ENCODE data around the gene KAZN.

Gene KAZN

DNA sequence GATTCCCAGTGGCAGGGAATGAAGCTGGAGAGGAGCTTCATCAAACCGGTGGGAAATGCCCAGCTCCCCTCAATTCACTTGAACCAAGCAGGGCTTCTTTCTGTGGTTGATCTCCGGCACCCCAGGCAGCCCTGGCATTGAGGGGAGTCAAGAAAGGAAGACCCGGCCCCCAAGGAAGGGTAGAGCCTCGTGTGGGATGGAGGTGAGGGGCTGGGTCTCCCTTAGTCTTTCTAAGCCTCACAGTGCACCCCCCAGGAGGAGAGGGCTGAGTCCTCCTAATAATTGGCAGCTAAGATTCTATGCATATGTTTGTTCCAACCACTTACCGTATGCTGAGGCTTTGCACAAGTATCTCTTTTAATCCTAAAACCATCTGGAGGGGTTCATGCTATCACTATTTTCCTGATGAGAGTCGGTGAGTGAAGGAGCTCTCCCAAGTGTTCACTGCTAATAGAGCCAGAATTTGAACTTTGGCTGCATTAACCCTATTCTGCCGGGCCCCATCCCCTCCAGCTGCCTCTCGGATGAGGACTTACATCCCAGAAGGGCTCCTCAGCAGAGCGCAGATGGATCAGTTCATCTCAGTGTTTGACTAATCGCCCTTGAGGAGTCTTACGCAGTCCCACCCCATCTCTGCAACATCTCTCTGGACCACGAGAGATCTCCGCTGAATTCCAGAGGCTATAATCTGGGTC is 521.9 kb downstream of the KAZN start:
- Histone ChIP-seq H3K4me2 (ENCODE audit: low read length) (no peak overlapping the region), H3F3A (ENCODE audit: control insufficient read depth, insufficient read depth) (no peaks in the 10 kb centered on the region), H3K36me3 (ENCODE audit: control insufficient read depth, low read length) (no peaks in the 10 kb centered on the region), H3K9me3 (ENCODE audit: control insufficient read depth, insufficient read depth, low read length) (no peaks in the 10 kb centered on the region), H3K79me2 (ENCODE audit: control insufficient read depth, low read length) (no peaks in the 10 kb centered on the region), H3K4me1 (ENCODE audit: control insufficient read depth, low read length) (no peaks in the 10 kb centered on the region), H4K20me1 (ENCODE audit: control insufficient read depth, insufficient read depth, low read depth, low read length) (no peaks in the 10 kb centered on the region), H3K9me2 (replicated peaks; ENCODE audit: control insufficient read depth, low read length) (no peaks in the 10 kb centered on the region), H3K27me3 (ENCODE audit: control insufficient read depth, low read length) (no peaks in the 10 kb centered on the region), H3K4me3 (ENCODE audit: low read length) (no peak overlapping the region), H3K27ac (ENCODE audit: low read depth, low read length) (no peak overlapping the region)
- TF ChIP-seq EZH2phosphoT487 (IDR thresholded peaks at IDR 0.05; ENCODE audit: borderline replicate concordance, low read length) (no peak), CTCF (IDR thresholded peaks at IDR 0.05; ENCODE audit: low read depth, low read length, poor library complexity, severe bottlenecking) (no peak)

GRCh38 chr1:15122331-15122730 is 523.8 kb downstream of the KAZN start:
- Histone ChIP-seq H4K20me1 (ENCODE audit: control insufficient read depth, insufficient read depth, low read depth, low read length) (no peaks in the 10 kb centered on the region), H3K4me1 (ENCODE audit: control insufficient read depth, low read length) (no peaks in the 10 kb centered on the region), H3F3A (ENCODE audit: control insufficient read depth, insufficient read depth) (no peaks in the 10 kb centered on the region), H3K9me3 (ENCODE audit: control insufficient read depth, insufficient read depth, low read length) (no peaks in the 10 kb centered on the region), H3K36me3 (ENCODE audit: control insufficient read depth, low read length) (no peaks in the 10 kb centered on the region), H3K9me2 (replicated peaks; ENCODE audit: control insufficient read depth, low read length) (no peaks in the 10 kb centered on the region), H3K4me2 (ENCODE audit: low read length) (no peak overlapping the region), H3K27ac (ENCODE audit: low read depth, low read length) (no peak overlapping the region), H3K4me3 (ENCODE audit: low read length) (no peak overlapping the region), H3K79me2 (ENCODE audit: control insufficient read depth, low read length) (no peaks in the 10 kb centered on the region), H3K27me3 (ENCODE audit: control insufficient read depth, low read length) (no peaks in the 10 kb centered on the region)
- TF ChIP-seq EZH2phosphoT487 (IDR thresholded peaks at IDR 0.05; ENCODE audit: borderline replicate concordance, low read length) (no peak), CTCF (IDR thresholded peaks at IDR 0.05; ENCODE audit: low read depth, low read length, poor library complexity, severe bottlenecking) (no peak)

GRCh38 chr1:15123270-15123669 is 524.8 kb downstream of the KAZN start:
- Histone ChIP-seq H3K36me3 (ENCODE audit: control insufficient read depth, low read length) (no peaks in the 10 kb centered on the region), H3F3A (ENCODE audit: control insufficient read depth, insufficient read depth) (no peaks in the 10 kb centered on the region)

More at GRCh38 chr1:15123270-15123669, 524.8 kb downstream of the KAZN start:
- Histone ChIP-seq H3K27me3 (ENCODE audit: control insufficient read depth, low read length) (no peaks in the 10 kb centered on the region), H3K4me1 (ENCODE audit: control insufficient read depth, low read length) (no peaks in the 10 kb centered on the region), H3K9me3 (ENCODE audit: control insufficient read depth, insufficient read depth, low read length) (no peaks in the 10 kb centered on the region), H3K79me2 (ENCODE audit: control insufficient read depth, low read length) (no peaks in the 10 kb centered on the region), H3K27ac (ENCODE audit: low read depth, low read length) (no peak overlapping the region), H4K20me1 (ENCODE audit: control insufficient read depth, insufficient read depth, low read depth, low read length) (no peaks in the 10 kb centered on the region), H3K4me3 (ENCODE audit: low read length) (no peak overlapping the region), H3K4me2 (ENCODE audit: low read length) (no peak overlapping the region), H3K9me2 (replicated peaks; ENCODE audit: control insufficient read depth, low read length) (no peaks in the 10 kb centered on the region)
- no peak for TF ChIP-seq CTCF (IDR thresholded peaks at IDR 0.05; ENCODE audit: low read depth, low read length, poor library complexity, severe bottlenecking)
- TF ChIP-seq EZH2phosphoT487 (IDR thresholded peaks at IDR 0.05; ENCODE audit: borderline replicate concordance, low read length): no peak
